Suppressor macrophage treated with lipopolysaccharide for 4 hours (primary cell): Measurements from ENCODE around the gene RNF25.

Source experiments
- DNase-seq: peaks from one replicate; pipeline ENCODE4 v3.0.0-alpha.2; 2020

Gene RNF25

DNA sequence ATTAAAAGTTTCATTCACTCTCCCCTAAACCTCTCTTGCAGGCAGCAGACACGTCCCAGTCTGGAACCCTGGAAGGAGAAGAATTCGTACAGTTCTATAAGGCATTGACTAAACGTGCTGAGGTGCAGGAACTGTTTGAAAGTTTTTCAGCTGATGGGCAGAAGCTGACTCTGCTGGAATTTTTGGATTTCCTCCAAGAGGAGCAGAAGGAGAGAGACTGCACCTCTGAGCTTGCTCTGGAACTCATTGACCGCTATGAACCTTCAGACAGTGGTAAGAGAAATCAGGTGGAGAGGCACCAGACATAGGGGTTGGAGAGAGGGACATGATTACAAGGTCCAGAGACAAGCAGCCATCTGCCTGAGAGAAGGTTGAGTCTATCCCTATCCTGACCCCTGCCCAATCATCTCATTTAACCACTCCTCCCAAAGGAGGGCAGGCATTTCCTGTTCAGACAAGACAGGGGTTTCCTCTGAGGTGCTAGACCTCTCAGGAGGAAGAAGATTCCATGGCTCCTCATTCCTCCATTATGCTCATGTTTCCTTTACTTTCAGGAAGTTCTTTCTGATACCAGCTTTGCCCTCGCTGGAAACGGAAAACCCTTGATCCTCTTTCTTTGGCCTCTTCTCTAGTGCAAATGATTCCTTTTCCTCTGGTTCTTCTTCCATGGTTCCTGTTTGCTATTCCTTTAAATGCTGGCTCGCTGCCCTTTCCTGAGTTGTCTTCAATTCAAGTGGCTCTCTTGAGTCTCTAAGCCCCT lies 49.0 kb downstream of the RNF25 start:
- peak; percentile 23 for DNase-seq

DNA sequence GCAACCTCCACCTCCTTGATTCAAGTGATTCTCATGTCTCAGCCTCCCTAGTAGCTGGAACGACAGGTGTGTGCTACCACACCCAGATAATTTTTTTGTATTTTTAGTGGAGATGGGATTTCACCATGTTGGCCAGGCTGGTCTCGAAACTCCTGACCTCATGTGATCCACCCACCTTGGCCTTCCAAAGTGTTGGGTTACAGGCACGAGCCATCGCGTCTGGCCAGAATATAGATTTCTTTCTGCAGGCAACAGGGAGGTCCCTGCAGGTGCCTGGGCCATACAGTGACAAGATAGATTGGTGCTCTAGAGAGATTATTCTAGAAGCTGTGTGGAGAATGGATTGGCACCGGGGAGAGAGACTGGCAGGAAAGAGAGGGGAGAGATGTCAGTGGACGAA lies 50.8 kb downstream of the RNF25 start:
- no peak for DNase-seq

DNA sequence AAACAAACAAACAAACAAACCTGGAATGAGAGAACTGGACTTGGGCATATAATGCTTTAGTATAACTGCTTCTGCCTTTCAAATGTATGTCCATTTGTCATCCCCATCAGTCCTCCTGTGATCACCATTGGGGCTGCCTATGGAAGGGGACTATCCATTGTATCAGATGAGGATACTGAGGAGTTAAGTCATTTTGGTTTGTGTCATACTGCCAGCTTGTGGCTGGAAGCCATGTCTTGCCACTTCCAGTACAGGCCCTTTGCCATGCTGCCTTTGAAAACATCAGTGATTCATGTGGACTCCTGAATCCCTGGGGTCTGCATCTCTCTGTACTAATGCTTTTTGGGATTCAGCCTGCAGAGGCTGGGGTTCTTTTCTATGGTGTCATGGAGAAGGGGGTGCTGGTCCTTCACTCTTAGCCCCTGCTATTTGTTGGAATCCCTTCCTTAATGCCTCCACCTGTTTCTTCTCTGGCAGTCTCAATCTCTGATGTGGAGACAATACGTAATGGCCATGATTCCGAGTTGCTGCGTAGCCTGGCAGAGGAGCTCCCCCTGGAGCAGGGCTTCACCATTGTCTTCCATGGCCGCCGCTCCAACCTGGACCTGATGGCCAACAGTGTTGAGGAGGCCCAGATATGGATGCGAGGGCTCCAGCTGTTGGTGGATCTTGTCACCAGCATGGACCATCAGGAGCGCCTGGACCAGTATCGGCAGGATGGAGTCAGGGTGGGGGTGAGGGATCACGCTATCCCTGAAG lies 53.5 kb downstream of the RNF25 start:
- no peak for DNase-seq

DNA sequence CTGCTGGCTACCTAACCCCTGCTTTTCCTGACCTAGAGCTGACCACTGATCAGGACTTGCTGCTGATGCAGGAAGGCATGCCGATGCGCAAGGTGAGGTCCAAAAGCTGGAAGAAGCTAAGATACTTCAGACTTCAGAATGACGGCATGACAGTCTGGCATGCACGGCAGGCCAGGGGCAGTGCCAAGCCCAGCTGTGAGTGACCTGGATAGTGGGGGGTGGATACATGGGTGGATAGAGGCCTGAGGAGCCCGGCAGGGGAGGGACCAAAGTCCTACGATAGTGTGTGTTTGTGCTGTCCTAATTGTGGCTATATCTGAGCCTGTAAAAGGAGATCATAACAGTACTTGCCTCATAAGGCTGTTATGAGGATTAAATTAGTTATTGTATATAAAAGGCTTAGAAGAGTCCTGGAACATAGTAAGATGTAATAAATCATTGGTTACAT lies 55.9 kb downstream of the RNF25 start:
- no peak for DNase-seq
